ENCODE data around the gene KIR3DL3.
"Not testable (repeated sequence)": the region's sequence is repeated elsewhere in the genome, so short reads cannot be mapped to it uniquely, and the experiment has no call there.

The KIR3DL3 gene

GRCh38 chr19:54709212-54709948 lies 14.9 kb upstream of the KIR3DL3 start:
- no peaks in the 10 kb centered on the region for H3K9me3 Mint-ChIP-seq
- no peak overlapping the region for H3K4me3 Mint-ChIP-seq
- no peaks in the 10 kb centered on the region for H3K36me3 Mint-ChIP-seq (ENCODE audit: low read depth)
- H3K27me3 Mint-ChIP-seq = peaks cover 19% of the 10 kb centered on the region
- DNase-seq = no peak
- peaks cover 7% of the 10 kb centered on the region for H3K4me1 Mint-ChIP-seq (ENCODE audit: low read depth)
- H3K27ac Mint-ChIP-seq = no peak overlapping the region

GRCh38 chr19:54709956-54710355 lies 14.3 kb upstream of the KIR3DL3 start:
- not testable (repeated sequence) for H3K4me1 Mint-ChIP-seq (ENCODE audit: low read depth); DNase-seq; H3K9me3 Mint-ChIP-seq; H3K27ac Mint-ChIP-seq; H3K36me3 Mint-ChIP-seq (ENCODE audit: low read depth); H3K4me3 Mint-ChIP-seq
- H3K27me3 Mint-ChIP-seq = peaks cover 19% of the 10 kb centered on the region

GRCh38 chr19:54724644-54725043 lies 402 bp downstream of the KIR3DL3 start:
- no peak for DNase-seq
- H3K4me1 Mint-ChIP-seq (ENCODE audit: low read depth) = no peaks in the 10 kb centered on the region
- peaks cover 19% of the 10 kb centered on the region for H3K9me3 Mint-ChIP-seq
- peaks cover 2% of the 10 kb centered on the region for H3K27me3 Mint-ChIP-seq
- no peak overlapping the region for H3K4me3 Mint-ChIP-seq
- H3K27ac Mint-ChIP-seq = no peak overlapping the region
- no peaks in the 10 kb centered on the region for H3K36me3 Mint-ChIP-seq (ENCODE audit: low read depth)

GRCh38 chr19:54725321-54725720 lies 1.1 kb downstream of the KIR3DL3 start:
- H3K4me3 Mint-ChIP-seq = no peak overlapping the region
- no peaks in the 10 kb centered on the region for H3K4me1 Mint-ChIP-seq (ENCODE audit: low read depth)
- no peaks in the 10 kb centered on the region for H3K36me3 Mint-ChIP-seq (ENCODE audit: low read depth)
- no peak overlapping the region for H3K27ac Mint-ChIP-seq
- H3K9me3 Mint-ChIP-seq = peaks cover 15% of the 10 kb centered on the region
- H3K27me3 Mint-ChIP-seq = peaks cover 2% of the 10 kb centered on the region
- DNase-seq = no peak

- Mint-ChIP-seq H3K9me3 (peaks cover 4% of the 10 kb centered on the region), H3K36me3 (ENCODE audit: low read depth) (no peaks in the 10 kb centered on the region), H3K27me3 (peaks cover 12% of the 10 kb centered on the region), H3K27ac (no peak overlapping the region), H3K4me1 (ENCODE audit: low read depth) (no peaks in the 10 kb centered on the region), H3K4me3 (no peak overlapping the region)
- no peak for DNase-seq
These were observed 3.3 kb downstream of the KIR3DL3 start for GRCh38 chr19:54727562-54727961.

GRCh38 chr19:54728167-54728566 lies 3.9 kb downstream of the KIR3DL3 start:
- no peak for DNase-seq
- H3K36me3 Mint-ChIP-seq (ENCODE audit: low read depth) = no peaks in the 10 kb centered on the region
- H3K4me3 Mint-ChIP-seq = no peak overlapping the region
- no peaks in the 10 kb centered on the region for H3K9me3 Mint-ChIP-seq
- no peaks in the 10 kb centered on the region for H3K4me1 Mint-ChIP-seq (ENCODE audit: low read depth)
- H3K27me3 Mint-ChIP-seq = peaks cover 12% of the 10 kb centered on the region
- no peak overlapping the region for H3K27ac Mint-ChIP-seq

GRCh38 chr19:54729416-54730188 lies 5.4 kb downstream of the KIR3DL3 start:
- H3K4me3 Mint-ChIP-seq = no peak overlapping the region
- no peaks in the 10 kb centered on the region for H3K36me3 Mint-ChIP-seq (ENCODE audit: low read depth)
- DNase-seq = no peak
- H3K27ac Mint-ChIP-seq = no peak overlapping the region
- H3K9me3 Mint-ChIP-seq = peaks cover 3% of the 10 kb centered on the region
- no peaks in the 10 kb centered on the region for H3K4me1 Mint-ChIP-seq (ENCODE audit: low read depth)
- peaks cover 12% of the 10 kb centered on the region for H3K27me3 Mint-ChIP-seq

- DNase-seq = no peak
- H3K36me3 Mint-ChIP-seq (ENCODE audit: low read depth) = no peaks in the 10 kb centered on the region
- peaks cover 13% of the 10 kb centered on the region for H3K27me3 Mint-ChIP-seq
- H3K27ac Mint-ChIP-seq = no peak overlapping the region
- no peak overlapping the region for H3K4me3 Mint-ChIP-seq
- H3K4me1 Mint-ChIP-seq (ENCODE audit: low read depth) = no peaks in the 10 kb centered on the region
- H3K9me3 Mint-ChIP-seq = peaks cover 3% of the 10 kb centered on the region
These were observed 6.9 kb downstream of the KIR3DL3 start for GRCh38 chr19:54731191-54731590.

- not testable (repeated sequence) for H3K36me3 Mint-ChIP-seq (ENCODE audit: low read depth); H3K9me3 Mint-ChIP-seq; H3K27ac Mint-ChIP-seq; H3K4me1 Mint-ChIP-seq (ENCODE audit: low read depth); DNase-seq; H3K4me3 Mint-ChIP-seq
- H3K27me3 Mint-ChIP-seq = peaks cover 14% of the 10 kb centered on the region
These were observed 14.1 kb downstream of the KIR3DL3 start, which contains the start of gene KIR2DL3 for GRCh38 chr19:54738306-54738705. KIR2DL3 (plus strand) TSS chr19:54738513; CDS start chr19:54738546, 33 bp downstream.

GRCh38 chr19:54738715-54739114 lies 14.5 kb downstream of the KIR3DL3 start:
- H3K27me3 Mint-ChIP-seq = peaks cover 14% of the 10 kb centered on the region

GRCh38 chr19:54739587-54740497 lies 15.6 kb downstream of the KIR3DL3 start:
- H3K4me3 Mint-ChIP-seq = no peak overlapping the region
- no peak overlapping the region for H3K27ac Mint-ChIP-seq
- H3K27me3 Mint-ChIP-seq = peaks cover 14% of the 10 kb centered on the region

More at GRCh38 chr19:54738715-54739114, 14.5 kb downstream of the KIR3DL3 start:
- no peak for DNase-seq
- Mint-ChIP-seq H3K9me3 (peaks cover 3% of the 10 kb centered on the region), H3K4me3 (no peak overlapping the region), H3K4me1 (ENCODE audit: low read depth) (no peaks in the 10 kb centered on the region), H3K36me3 (ENCODE audit: low read depth) (no peaks in the 10 kb centered on the region), H3K27ac (no peak overlapping the region)

GRCh38 chr19:54741950-54742349 lies 17.7 kb downstream of the KIR3DL3 start:
- H3K4me3 Mint-ChIP-seq; H3K4me1 Mint-ChIP-seq (ENCODE audit: low read depth); DNase-seq; H3K9me3 Mint-ChIP-seq; H3K27ac Mint-ChIP-seq; H3K36me3 Mint-ChIP-seq (ENCODE audit: low read depth): not testable (repeated sequence)
- H3K27me3 Mint-ChIP-seq = peaks cover 13% of the 10 kb centered on the region

More at GRCh38 chr19:54739587-54740497, 15.6 kb downstream of the KIR3DL3 start:
- Mint-ChIP-seq H3K4me1 (ENCODE audit: low read depth) (no peaks in the 10 kb centered on the region), H3K9me3 (no peaks in the 10 kb centered on the region), H3K36me3 (ENCODE audit: low read depth) (no peaks in the 10 kb centered on the region)
- no peak for DNase-seq

GRCh38 chr19:54744080-54744479 lies 19.8 kb downstream of the KIR3DL3 start:
- not testable (repeated sequence) for H3K4me3 Mint-ChIP-seq; H3K4me1 Mint-ChIP-seq (ENCODE audit: low read depth); H3K36me3 Mint-ChIP-seq (ENCODE audit: low read depth); H3K27ac Mint-ChIP-seq; H3K9me3 Mint-ChIP-seq; DNase-seq
- peaks cover 14% of the 10 kb centered on the region for H3K27me3 Mint-ChIP-seq

GRCh38 chr19:54747614-54748322 lies 23.5 kb downstream of the KIR3DL3 start:
- not testable (repeated sequence) for H3K27me3 Mint-ChIP-seq; H3K9me3 Mint-ChIP-seq; H3K4me1 Mint-ChIP-seq (ENCODE audit: low read depth); H3K27ac Mint-ChIP-seq; H3K4me3 Mint-ChIP-seq; H3K36me3 Mint-ChIP-seq (ENCODE audit: low read depth); DNase-seq
